Measurements from ENCODE around the gene NPBWR2.

Gene NPBWR2

DNA sequence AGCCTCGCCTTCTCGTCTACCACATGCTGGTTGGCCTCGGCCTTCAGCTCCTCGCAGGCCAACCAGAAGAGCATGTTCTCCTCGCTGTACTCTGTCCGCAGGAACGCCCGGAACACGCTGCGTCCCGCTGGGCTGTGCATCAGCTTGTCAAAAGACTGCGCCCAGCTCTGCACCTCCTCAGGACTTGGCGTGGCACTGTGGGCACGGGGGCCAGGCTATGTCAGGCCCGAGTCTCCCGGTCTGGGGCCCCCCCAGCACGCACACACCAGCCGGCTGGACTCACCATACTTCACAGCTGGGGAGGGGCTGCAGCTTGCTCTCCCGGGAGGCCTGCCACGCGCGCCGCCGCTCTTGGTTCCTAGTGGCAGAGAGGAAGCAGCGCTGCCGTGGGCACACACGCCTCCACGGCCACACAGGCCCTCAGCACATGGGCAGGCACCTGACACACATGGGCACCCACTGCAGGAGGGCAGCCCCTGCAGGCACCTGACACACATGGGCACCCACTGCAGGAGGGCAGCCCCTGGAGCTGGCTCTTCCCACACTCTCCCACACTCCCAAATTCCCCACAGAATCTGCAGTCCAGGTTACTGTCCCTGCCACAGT, 33.1 kb downstream of the NPBWR2 start:
- DNase-seq (ENCODE audit: low read depth in 2 of 2, low spot score in 1 of 2) = no peak

DNA sequence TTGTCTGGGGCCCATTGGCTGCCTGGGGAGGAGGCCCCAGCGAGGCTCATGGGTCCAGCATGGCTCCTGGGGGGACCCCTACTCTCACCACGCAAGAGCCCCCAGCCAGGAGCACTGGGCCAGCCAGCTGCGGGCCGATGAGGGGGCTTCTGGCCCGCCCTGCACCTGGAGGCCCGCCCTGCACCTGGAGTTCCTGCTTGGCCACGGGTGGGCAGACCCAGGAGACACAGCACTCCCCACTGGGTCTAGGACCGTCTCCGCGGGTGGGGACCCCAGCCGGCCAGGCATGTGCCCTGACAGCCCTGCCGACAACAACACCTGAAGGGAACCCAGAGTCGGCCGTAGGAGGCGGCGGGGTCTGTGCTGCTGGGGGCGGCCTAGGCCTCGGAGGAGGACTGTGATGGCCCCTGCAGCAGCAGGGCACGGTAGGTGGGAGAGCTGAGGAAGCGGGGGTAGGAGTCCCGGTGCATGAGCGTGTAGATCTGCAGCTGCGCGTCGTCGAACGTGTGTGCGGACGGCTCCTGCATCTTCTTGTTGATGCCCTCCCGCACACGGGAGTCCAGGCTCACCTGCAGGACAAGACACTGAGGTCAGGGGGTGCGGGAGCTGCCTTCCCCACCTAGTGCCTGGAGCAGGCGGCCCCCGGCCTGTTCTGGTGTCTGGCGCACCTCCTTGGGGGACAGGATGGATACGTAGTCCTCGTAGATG, 33.7 kb downstream of the NPBWR2 start:
- no peak for DNase-seq (ENCODE audit: low read depth in 2 of 2, low spot score in 1 of 2)

DNA sequence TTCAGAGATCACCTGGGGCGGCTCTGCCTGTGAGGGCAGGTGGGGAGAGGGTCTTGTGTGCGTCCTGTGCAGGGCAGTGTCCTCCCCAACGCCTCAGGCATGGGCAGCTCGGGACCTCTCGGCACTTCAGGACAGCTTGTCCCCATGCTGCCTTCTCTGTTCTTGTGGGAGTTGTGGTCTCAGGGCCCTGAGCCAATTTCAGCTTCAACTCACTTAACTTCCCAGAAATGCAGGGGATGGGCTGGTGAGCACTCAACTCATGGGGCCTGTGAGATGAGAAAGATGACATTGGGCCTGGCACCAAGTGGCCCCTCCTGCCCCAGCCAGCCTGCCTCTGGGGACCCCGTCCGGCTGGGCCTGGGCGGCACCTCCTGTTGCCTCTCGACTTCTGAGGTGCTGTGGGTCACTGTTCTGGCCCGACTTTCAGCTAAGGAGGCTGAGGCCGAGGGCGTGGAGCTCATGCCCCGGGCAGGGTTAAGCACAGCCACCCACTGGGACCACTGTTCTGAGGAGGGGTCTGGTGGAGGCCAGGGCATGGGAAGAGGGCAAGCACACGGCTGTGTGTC, 34.8 kb downstream of the NPBWR2 start:
- no peak for DNase-seq (ENCODE audit: low read depth in 2 of 2, low spot score in 1 of 2)

DNA sequence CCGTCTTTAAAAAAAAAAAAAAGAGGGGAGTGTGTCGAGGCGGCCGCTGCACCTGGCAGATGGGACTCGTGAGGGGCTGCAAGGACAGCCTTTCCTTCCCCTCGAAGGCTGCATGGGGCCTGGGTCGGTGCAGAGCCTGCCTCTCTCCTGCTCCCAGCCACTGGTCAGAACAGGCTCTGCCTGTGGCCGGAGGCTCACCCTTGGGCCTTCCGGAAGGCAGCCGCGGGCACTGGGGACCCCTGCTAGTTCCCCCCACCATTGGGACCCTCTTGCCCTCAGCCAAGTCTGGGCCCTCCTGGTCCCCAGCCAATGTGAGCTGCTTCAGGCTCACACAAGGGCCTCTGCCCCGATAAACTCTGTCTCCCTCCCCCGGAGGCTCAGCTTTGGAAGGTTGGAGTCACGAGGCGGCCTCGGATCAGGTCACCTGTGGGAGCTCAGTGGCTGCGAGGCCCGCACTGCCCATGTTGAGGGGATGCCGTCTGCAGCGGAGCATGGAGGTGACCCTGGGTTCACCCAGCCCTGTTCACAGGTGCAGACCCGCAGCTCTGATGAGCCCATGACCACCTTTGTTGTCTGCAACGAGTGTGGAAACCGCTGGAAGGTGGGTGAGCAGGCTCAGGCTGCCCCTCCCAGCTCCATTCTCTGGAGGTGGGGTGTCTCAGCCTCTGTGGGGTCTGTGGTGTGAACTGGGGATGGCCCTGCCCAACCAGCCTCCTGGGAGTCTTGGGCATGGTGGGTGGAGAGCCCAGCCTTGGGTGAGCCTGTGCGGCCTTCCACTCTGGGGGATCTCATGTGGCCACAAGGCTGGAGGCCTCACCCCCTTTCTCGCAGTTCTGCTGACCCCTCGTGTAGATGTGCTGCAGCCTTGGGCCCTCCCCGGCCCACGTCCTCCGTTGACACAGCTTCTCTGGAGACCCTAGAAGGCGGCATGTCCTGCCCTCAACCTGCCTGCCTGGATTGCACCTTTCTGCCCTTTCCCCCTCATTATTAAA, 35.7 kb downstream of the NPBWR2 start:
- DNase-seq (ENCODE audit: low read depth in 2 of 2, low spot score in 1 of 2) = no peak

DNA sequence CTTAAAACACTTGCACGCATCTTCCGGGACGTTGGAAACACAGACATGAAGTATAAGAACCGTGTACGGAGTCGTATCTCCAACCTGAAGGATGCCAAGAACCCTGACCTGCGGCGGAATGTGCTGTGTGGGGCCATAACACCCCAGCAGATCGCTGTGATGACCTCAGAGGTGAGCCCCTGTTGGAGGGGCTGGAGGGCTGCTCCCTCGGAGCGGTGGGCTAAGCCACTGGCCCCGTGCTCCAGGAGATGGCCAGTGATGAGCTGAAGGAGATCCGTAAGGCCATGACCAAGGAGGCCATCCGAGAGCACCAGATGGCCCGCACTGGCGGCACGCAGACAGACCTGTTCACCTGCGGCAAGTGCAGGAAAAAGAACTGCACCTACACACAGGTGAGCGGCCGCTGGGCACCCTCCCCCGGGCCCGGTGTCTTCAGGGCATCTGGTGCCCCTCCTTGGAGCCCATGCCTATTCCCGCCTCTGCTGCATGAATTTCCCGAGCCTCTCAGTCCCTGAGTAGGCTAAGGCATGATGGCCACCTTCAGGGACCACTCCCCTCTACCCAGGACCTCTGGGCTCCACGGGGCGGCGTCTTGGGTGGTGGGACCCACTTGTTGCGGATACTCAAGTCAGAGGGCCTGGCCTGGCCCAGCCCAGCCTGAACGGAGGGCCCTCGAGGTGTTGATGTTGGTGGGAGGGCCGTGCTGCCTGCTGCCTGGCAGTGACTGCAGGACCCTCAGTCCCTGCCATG, 36.9 kb downstream of the NPBWR2 start:
- no peak for DNase-seq (ENCODE audit: low read depth in 2 of 2, low spot score in 1 of 2)

DNA sequence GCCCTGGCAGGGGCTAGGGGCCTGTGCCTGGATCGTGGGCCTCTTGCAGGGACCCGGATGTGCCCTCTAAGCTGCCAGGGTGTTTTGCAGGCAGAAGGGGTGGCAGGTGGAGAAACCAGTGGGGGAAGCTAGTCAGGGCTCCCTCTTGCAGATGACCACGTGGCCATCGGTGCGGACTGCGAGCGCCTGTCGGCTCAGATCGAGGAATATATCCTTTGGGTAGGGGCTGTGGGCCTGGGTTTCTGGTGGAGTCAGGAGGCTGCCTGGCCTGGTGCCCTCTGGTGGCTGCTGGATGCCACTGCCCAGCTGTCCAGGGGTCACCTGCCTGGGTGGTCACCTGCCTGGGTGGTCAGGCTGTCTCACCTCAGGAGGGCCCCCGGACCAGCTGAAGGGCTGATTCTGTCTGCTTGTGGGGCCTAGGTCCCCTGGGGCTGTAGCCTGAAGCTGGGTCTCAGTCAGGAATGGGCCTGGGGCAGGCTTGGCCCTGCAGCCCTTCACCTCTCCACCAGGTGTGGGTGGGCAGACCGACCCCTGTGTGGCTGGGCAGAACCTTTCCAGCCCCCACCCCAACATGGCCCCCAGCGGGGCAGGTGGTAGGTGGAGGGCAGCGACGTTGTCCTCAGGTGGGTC, 37.6 kb downstream of the NPBWR2 start:
- no peak for DNase-seq (ENCODE audit: low read depth in 2 of 2, low spot score in 1 of 2)

DNA sequence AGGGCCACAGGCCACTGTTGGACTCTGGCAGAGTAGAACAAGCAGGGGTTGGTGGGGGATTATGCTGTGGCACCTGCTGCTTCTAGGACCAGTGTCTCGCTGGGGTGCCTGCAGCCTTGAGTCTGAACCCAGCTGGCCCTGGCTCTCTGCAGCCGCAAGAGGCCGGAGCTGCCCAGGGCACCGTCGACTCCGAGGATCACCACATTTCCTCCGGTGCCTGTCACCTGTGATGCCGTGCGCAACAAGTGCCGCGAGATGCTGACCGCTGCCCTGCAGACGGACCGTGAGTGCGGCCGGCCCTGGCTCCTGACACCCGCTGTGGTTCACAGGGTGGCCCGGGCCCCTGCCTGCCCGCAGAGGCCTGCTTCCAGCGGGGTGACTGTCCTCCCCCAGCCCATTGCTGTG, 38.2 kb downstream of the NPBWR2 start:
- DNase-seq (ENCODE audit: low read depth in 2 of 2, low spot score in 1 of 2) = no peak

DNA sequence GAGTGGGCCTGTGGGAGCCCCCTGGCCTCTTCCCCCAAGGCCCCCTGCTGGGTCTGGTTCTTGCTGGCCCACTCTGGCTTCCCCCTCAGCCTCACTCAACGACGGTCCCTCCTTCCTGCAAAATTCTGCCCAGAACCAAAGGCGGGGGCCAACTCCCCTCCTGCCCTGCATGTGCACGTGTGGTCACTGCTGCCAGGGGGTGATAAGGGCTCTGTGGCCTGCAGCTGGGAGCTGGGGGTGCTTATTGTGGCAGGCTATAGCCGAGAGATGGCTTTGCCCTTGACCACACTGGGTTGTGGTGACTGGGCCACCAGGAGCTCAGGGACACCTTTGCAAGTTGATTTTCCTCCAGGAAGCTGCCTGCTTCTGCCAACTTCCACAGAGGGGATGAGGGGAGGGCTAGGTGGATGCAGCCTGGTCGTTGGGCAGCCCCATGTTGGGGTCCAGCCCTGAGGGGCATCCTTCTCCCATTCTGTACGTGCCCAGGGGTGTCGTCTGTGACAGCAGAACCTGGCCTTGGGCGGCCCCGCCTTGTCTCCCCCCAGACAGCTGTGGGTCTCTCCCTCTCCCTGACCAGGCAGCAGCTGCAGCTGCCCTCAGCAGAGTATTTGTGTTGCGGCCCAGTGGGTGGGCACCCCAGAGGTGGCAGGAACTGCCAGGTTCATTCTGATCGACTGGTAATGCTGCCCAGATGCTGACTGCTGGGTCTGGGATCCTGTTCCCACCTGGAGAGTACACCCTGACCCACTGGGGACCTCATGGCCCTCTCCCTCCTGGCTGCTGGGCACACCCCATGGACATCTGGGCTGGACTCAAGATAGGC, 38.8 kb downstream of the NPBWR2 start:
- no peak for DNase-seq (ENCODE audit: low read depth in 2 of 2, low spot score in 1 of 2)

DNA sequence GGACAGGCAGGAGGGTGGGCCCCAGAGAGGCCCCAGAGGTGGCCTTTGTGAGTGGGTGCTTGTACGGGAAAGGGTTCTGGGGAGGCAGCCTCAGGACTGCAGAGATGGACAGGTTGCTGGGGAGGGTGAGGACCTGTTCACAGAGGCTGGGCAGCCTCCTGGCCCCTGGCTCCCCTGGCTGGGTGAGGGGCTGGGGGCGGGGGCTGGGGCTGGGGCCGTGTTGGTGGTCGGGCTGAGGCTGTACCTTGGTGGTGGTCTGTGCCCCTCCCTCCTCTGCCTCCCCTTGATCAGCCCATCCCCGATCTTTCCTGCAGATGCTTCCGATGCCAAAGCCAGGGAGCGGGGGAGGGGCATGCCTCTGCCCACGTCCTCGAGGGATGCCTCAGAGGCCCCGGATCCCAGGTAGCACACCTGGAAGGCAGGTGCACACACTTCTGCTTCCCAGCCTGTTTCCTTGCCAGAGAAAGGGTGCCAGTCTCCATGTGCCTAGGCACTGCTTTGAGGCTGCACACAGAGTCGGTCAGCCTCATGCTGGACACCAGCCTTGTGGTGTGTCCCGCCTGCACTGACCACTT, 39.5 kb downstream of the NPBWR2 start:
- DNase-seq (ENCODE audit: low read depth in 2 of 2, low spot score in 1 of 2) = no peak

DNA sequence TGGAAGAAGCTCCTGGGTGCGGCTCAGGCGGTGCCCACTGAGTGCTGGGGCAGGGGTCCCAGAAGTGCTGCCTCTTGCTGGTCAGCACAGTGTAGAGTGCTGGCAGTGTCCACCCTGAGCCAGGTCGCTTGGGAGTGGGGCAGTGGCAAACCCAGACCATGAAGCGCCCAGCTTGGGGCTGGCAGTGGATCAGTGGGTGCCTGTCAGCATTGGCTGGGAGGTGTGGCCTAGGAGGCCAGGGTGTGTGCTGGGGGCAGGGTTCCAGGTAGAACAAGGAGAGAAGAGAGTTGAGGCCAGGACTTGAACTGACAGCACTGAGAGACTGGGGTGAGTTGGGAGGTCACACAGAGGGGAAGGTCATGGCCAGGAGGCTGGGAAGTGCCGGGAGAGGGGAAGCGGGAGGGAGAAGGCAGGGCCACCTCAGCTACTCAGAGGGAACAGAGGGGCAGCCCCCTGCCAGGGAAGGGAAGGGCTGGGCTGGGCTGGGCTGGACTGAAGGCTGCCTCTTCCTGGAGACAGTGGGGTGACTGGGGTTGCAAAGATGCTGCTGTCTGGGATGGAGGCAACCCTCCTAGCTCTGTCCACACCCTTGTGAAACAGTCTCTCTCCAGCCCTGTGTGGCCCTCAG, 40.2 kb downstream of the NPBWR2 start:
- no peak for DNase-seq (ENCODE audit: low read depth in 2 of 2, low spot score in 1 of 2)

DNA sequence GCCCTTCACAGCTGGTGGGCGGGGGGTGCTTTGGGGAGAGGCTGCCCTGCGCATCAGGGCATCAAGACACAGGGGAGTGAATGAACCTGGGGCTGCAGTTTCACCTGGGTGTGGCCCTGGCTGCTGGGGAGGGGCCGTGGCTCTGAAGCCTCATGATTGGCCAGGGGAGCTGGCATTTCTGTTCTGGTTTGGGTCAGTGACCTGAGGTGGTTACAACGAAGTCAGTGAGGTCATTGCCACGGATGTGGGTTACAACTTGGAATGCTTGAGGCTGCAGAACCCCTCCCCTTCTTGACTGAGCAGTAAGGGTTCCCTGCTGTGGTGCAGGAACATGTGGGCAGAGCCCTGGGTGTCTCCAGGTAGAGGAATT, 41.4 kb downstream of the NPBWR2 start:
- peak in 1 of 2 donors; percentile 23 for DNase-seq (ENCODE audit: low read depth in 2 of 2, low spot score in 1 of 2)

DNA sequence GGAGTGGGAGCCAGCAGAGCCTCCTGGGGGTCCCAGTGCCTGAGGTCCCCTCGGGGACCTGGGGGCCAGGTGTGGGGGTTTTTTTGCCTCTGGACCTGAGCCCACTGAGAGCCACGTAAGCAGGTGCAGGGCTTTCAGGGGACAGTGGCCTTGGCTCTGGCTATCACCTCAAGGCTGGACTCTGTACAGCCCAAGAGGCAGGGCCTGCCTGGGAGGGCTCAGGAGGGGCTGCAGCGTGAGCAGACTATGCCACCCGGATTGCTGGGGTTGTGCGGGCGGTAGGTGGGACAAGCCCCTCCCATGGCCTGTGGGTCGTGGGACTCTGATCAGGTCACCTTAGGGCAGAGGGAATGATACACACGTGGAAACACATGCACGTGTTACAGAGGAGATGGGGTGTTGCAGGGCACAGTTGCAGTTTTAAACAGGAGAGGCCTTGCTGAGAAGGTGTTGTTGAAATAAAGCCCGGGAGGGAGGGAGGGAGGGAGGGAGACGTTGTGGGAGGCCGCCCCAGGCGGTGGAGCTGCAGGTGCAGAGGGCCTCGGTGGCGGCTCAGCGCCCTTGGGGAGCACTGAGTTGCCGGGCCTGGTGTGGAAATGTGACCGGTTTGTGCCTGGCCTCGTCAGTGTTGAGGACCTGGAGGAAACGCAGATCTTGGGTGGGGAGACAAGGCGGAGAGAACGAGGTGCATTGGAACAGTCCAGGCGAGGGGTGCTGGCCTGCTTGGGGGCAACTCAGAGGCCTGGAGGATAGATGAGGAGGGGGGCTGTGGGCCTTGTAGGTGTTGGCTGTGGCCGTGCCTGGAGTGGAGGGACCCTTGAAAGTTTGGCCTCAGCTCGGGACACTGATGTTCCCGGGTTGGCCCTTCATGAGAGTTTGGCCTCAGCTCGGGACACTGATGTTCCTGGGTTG, 42.0 kb downstream of the NPBWR2 start:
- no peak for DNase-seq (ENCODE audit: low read depth in 2 of 2, low spot score in 1 of 2)

DNA sequence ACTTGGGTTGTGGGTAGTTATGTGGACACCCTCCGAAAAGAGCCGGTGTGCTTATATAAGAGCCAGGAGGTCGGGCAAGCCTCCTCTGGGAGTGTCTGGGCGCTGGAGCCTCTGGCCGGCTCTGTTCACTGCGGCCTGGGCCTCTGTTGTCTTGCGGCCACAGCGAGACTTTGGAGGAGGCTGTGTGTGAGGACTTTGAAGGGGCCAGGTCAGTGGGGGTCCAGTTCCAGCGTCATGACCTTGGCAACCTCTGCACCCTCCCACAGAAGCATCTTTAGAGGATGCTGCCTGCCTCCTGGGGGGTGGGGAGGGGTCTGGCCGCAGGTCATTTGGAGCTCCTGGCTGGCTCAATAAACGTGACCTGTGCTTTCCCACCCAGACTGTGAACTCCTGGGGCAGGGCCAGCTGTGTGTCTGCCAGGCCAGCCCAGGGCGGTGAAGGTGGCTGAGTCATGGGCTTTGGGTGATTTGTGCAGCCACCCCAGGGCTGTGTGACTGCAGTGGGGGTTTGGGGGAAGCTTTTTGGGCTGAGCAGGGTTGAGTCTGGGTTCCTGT, 43.1 kb downstream of the NPBWR2 start:
- no peak for DNase-seq (ENCODE audit: low read depth in 2 of 2, low spot score in 1 of 2)

DNA sequence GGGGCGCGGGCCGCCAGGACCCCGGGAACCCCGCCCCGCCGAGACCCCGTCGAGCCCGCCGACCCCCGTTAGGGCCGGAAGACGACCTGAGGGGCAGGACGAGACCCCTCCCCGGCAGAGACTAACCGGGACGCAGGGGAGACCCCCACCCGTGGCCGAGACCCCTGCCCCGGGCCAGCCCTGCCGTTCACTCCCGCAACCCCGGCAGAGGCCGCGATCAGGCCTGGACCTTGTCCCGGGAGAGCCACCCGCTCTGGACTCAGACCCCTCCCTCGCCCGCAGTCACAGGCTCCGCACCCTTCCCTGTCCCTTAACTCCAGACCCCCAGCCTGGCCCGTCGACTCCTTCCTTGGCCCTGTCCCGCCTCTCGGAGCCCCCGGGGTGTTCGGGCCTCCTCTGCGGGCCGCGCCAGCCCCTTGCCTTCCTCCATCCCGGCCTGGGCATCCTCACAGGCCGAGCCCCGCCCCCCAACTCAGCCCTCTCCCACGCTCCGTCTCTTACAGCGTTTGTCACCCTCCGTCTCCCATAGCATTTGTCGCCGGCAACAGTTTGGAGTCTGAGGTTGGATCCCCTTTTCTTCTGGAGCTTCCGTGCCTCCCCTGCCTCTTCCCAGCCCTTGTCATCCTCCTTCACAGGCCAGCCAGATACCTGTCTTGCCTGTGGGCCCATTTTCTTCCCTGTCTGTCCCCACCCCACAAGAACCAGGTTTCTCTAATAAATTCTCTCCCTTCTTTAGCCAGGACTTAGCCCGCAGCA, 43.8 kb downstream of the NPBWR2 start:
- DNase-seq (ENCODE audit: low read depth in 2 of 2, low spot score in 1 of 2) = no peak

DNA sequence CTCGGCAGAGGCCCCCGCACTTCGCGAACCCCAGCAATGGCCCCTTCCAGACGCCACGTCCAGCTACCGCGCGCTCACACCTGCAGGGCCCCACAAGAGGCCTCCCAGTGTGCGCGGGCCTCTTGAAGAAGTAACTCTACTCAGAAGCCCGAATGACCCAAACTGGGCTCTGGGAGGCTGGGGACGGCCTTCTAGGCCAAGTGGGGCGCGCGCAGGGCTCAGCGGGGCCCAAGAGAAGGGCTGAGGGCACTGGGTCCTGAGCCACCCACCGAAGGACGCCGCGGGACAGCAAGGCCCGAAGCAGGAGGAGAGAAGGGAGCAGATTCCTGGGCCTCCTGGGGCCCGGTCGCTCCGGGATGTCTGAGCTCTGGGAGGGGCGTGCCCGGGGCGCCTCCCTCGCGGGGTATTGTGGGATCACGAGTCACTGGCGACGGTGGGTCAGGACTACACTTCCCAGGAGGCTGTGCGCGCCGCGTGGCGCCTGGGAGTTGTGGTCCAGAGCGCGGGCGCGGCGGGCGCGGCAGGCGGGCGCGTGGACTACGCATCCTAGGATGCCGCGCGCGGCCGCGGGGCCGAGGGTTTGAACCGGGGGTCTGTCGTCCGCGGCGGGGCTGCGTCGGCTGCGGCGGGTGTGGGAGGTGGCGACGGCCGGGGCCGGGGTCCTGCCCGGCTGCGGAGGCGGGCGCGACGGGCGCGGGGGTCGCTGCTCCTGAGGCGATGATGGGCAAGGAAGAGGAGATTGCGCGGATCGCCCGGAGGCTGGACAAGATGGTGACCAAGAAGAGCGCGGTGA, 44.6 kb downstream of the NPBWR2 start, which contains the start of gene TCEA2:
TCEA2 (plus strand) TSS at position 603 of the 793 bp plus-strand sequence; CDS start at position 718, 115 bp downstream.
- peak; percentile 82 to 92 for DNase-seq (ENCODE audit: low read depth in 2 of 2, low spot score in 1 of 2)

DNA sequence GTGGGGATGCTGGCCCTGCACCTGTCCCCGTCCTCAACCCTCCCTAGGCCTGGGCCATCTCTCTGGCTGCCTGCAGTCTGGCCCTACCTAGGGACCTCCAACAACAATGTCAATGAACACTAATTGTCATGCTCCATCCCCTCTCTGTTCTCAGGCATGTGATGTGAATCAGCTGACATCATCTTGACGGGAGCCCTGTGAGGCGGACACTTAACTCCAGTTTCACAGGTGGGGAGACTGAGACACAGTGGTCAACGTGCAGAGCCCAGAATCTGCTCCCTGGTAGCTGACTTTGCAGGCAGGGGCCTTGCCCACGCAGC, 45.1 kb downstream of the NPBWR2 start:
- DNase-seq (ENCODE audit: low read depth in 2 of 2, low spot score in 1 of 2) = no peak
